HepG2 (cell line): ENCODE data around the gene MRGPRF. TPM values are rescaled to one million over a fixed set of nuclear protein-coding genes. Genes with fewer than 3 reads are reported as not detected.

Experiments used
- ARID2 ChIP-seq: sonication (generic); formaldehyde crosslinking; IDR thresholded peaks from 2 replicates; pipeline ENCODE4 v1.8.1; 2022; ENCODE audit warnings: mild to moderate bottlenecking, missing genetic modification reagents, borderline replicate concordance
- CAMTA2 ChIP-seq: sonication (generic); formaldehyde crosslinking; IDR thresholded peaks from 2 replicates; pipeline ENCODE4 v1.4.0; 2020; ENCODE audit warnings: mild to moderate bottlenecking, missing genetic modification reagents, borderline replicate concordance
- DPF2 ChIP-seq: sonication (generic); formaldehyde crosslinking; IDR thresholded peaks from 2 replicates; pipeline ENCODE4 v1.4.0; 2020; ENCODE audit warnings: mild to moderate bottlenecking, low read depth, missing genetic modification reagents, borderline replicate concordance
- DZIP1 ChIP-seq: sonication (generic); formaldehyde crosslinking; IDR thresholded peaks from 2 replicates; pipeline ENCODE4 v1.5.0; 2020; ENCODE audit warnings: mild to moderate bottlenecking, missing genetic modification reagents
- GRHL1 ChIP-seq: sonication (generic); formaldehyde crosslinking; conservative IDR thresholded peaks from 2 replicates; pipeline ENCODE4 v1.8.0; 2022; ENCODE audit warnings: missing genetic modification reagents
- KMT2B ChIP-seq: IDR thresholded peaks from 2 replicates; pipeline ENCODE4 v1.6.1; 2016; ENCODE audit warnings: missing genetic modification reagents, missing compliant biosample characterization
- MBNL3 ChIP-seq: fragments of 250-450 bp; sonication (Bioruptor Pico); conservative IDR thresholded peaks from 2 replicates; pipeline ENCODE4 v1.8.0; 2022; ENCODE audit warnings: mild to moderate bottlenecking, inconsistent platforms
- MED13 ChIP-seq: sonication (generic); formaldehyde crosslinking; IDR thresholded peaks from 2 replicates; pipeline ENCODE4 v1.5.0; 2020; ENCODE audit warnings: missing genetic modification reagents
- POGZ ChIP-seq: sonication (generic); formaldehyde crosslinking; IDR thresholded peaks from 2 replicates; pipeline ENCODE4 v1.4.0; 2020; ENCODE audit warnings: mild to moderate bottlenecking, missing genetic modification reagents
- RXRA ChIP-seq: sonication (generic); formaldehyde crosslinking; IDR thresholded peaks from 2 replicates; pipeline ENCODE4 v1.5.1; 2020; ENCODE audit warnings: missing genetic modification reagents
- SP4 ChIP-seq: sonication (generic); formaldehyde crosslinking; IDR thresholded peaks from 2 replicates; pipeline ENCODE4 v1.8.1; 2023; ENCODE audit warnings: mild to moderate bottlenecking, missing genetic modification reagents
- SUZ12 ChIP-seq: fragments of 150-350 bp; IDR thresholded peaks from 2 replicates; pipeline ENCODE4 v1.6.1; 2014; ENCODE audit warnings: low read depth, low read length
- ZBTB33 ChIP-seq: sonication (generic); formaldehyde crosslinking; IDR thresholded peaks from 2 replicates; pipeline ENCODE4 v1.4.0; 2020; ENCODE audit warnings: missing genetic modification reagents
- ZFY ChIP-seq: sonication (generic); formaldehyde crosslinking; IDR thresholded peaks from 2 replicates; pipeline ENCODE4 v1.4.0; 2020; ENCODE audit warnings: missing genetic modification reagents
- ZNF230 ChIP-seq: sonication (generic); formaldehyde crosslinking; IDR thresholded peaks from 2 replicates; pipeline ENCODE4 v1.4.0; 2020; ENCODE audit warnings: mild to moderate bottlenecking, missing genetic modification reagents
- ZNF550 ChIP-seq: sonication (generic); formaldehyde crosslinking; IDR thresholded peaks from 2 replicates; pipeline ENCODE4 v1.4.0; 2020; ENCODE audit warnings: mild to moderate bottlenecking, missing genetic modification reagents, borderline replicate concordance
- ZNF572 ChIP-seq: sonication (generic); formaldehyde crosslinking; IDR thresholded peaks from 2 replicates; pipeline ENCODE4 v1.5.1; 2020; ENCODE audit warnings: mild to moderate bottlenecking, missing genetic modification reagents
- ZNF598 ChIP-seq: sonication (generic); formaldehyde crosslinking; IDR thresholded peaks from 2 replicates; pipeline ENCODE4 v1.5.1; 2020; ENCODE audit warnings: mild to moderate bottlenecking, missing genetic modification reagents, borderline replicate concordance
- ZNF780A ChIP-seq: sonication (generic); formaldehyde crosslinking; IDR thresholded peaks from 2 replicates; pipeline ENCODE4 v1.8.0; 2022; ENCODE audit warnings: mild to moderate bottlenecking, missing genetic modification reagents, moderate library complexity
- ZXDC ChIP-seq: sonication (generic); formaldehyde crosslinking; IDR thresholded peaks from 2 replicates; pipeline ENCODE4 v1.5.0; 2020; ENCODE audit warnings: mild to moderate bottlenecking, missing genetic modification reagents
- polyA plus RNA-seq, 8 experiments: library from polyadenylated mRNA; depleted of rRNA in 3 of 8; stranded (reverse) in 7 of 8; unstranded in 1 of 8; fragments of >200 nt; fragmentation: Illumina TruSeq in 4 of 8; extraction: Trizol in 4 of 8; gene quantifications; 2 replicates each; pipeline versions ENCODE4 v1.2.1 to v1.2.3, GENCODE V29; 2011 to 2016; ENCODE audit warnings: low read depth in 4 of 8, missing spikeins in 1 of 8, mixed read lengths in 1 of 8; ENCODE audit not compliant: insufficient read depth in 1 of 8
- total RNA-seq, 5 experiments: library from RNA; depleted of rRNA; stranded (reverse); fragments of >200 nt; fragmentation: Illumina TruSeq; extraction: Trizol; gene quantifications; 2 replicates each; pipeline ENCODE4 v1.2.3, GENCODE V29; 2016; ENCODE audit warnings: low read depth in 1 of 5

MRGPRF gene
- total and polyA plus RNA-seq, 2 of the 13 experiments (the other 11 are each of a cell fraction or from before 2014, with no cell fraction given), result not detected

- no peak for TF ChIP-seq MBNL3 (CRISPR knock-in tag)
- peak; percentile 25; the same call in 1 of the 2 replicates for TF ChIP-seq DPF2 (CRISPR knock-in tag)
- no peak for TF ChIP-seq RXRA (CRISPR knock-in tag)
- no peak for TF ChIP-seq ZNF230 (CRISPR knock-in tag)
- no peak for TF ChIP-seq SUZ12
- TF ChIP-seq ZXDC (CRISPR knock-in tag), result no peak
- 0 out of 2 replicates have a peak, but pooled peaks have one; percentile 18 for TF ChIP-seq ZFY
- no peak for TF ChIP-seq POGZ (CRISPR knock-in tag)
- no peak for TF ChIP-seq GRHL1 (CRISPR knock-in tag)
- TF ChIP-seq CAMTA2 (CRISPR knock-in tag), result no peak
- TF ChIP-seq ZNF598 (CRISPR knock-in tag), result 0 out of 2 replicates have a peak, but pooled peaks have one; percentile 55
- TF ChIP-seq DZIP1 (CRISPR knock-in tag), result no peak
- TF ChIP-seq ZNF572 (CRISPR knock-in tag), result no peak
- no peak for TF ChIP-seq SP4
- no peak for TF ChIP-seq ZBTB33 (CRISPR knock-in tag)
- TF ChIP-seq ZNF780A, result no peak
- no peak for TF ChIP-seq ARID2
- TF ChIP-seq ZNF550 (CRISPR knock-in tag), result no peak
- TF ChIP-seq KMT2B, result no peak
- no peak for TF ChIP-seq MED13 (CRISPR knock-in tag)
These were observed 5.1 kb downstream of the MRGPRF start (continued) for GRCh38 chr11:69007975-69008381.
